Natural killer cell (primary cell): ENCODE measurements around the gene IL1RAPL1. TPM values are rescaled to one million over a fixed set of nuclear protein-coding genes. Genes with fewer than 3 reads are reported as not detected.

Experiments
- ATAC-seq, 3 donors: fragments of 150-1000 bp in 2 of 3; fragments of 200-7000 bp in 1 of 3; cut with Tn5 transposase; 1 replicate in 1 of 3; 2 replicates in 2 of 3; pipeline ENCODE4 v1.10.0; 2021; ENCODE audit warnings: mild to moderate bottlenecking in 2 of 3, moderate library complexity in 2 of 3
- DNase-seq, 2 donors: peaks; one replicate each; pipeline versions ENCODE4 v3.0.0 to v3.0.0-alpha.2; 2013 to 2021; ENCODE audit warnings: mixed read lengths in 1 of 2
- H3K27ac ChIP-seq: one replicate; pipeline ENCODE4 v1.5.1; 2013; ENCODE audit warnings: mild to moderate bottlenecking, low read length
- H3K27me3 ChIP-seq: one replicate; pipeline ENCODE4 v1.6.1; 2013; ENCODE audit warnings: low read length; ENCODE audit not compliant: control insufficient read depth, insufficient read depth
- H3K36me3 ChIP-seq: one replicate; pipeline ENCODE4 v1.6.1; 2013; ENCODE audit warnings: low read length; ENCODE audit not compliant: control insufficient read depth, insufficient read depth
- H3K4me1 ChIP-seq: one replicate; pipeline ENCODE4 v1.6.1; 2013; ENCODE audit warnings: low read length; ENCODE audit not compliant: control insufficient read depth, insufficient read depth
- H3K4me3 ChIP-seq: one replicate; pipeline ENCODE4 v1.5.1; 2013; ENCODE audit warnings: low read length
- H3K9me3 ChIP-seq: one replicate; pipeline ENCODE4 v1.6.1; 2013; ENCODE audit warnings: low read length; ENCODE audit not compliant: control insufficient read depth, insufficient read depth
- H3K27ac Mint-ChIP-seq, 2 donors: one replicate each; pipeline ENCODE4 v1.8.0; 2022; ENCODE audit warnings: mild to moderate bottlenecking in 2 of 2, mixed read lengths in 2 of 2, moderate library complexity in 1 of 2
- H3K27me3 Mint-ChIP-seq, 2 donors: one replicate each; pipeline ENCODE4 v1.8.0; 2022; ENCODE audit warnings: low read depth in 2 of 2, mixed read lengths in 2 of 2
- H3K36me3 Mint-ChIP-seq: one replicate; pipeline ENCODE4 v1.8.0; 2022; ENCODE audit warnings: mixed read lengths
- H3K4me1 Mint-ChIP-seq, 2 donors: one replicate each; pipeline ENCODE4 v1.8.0; 2022; ENCODE audit warnings: mixed read lengths in 2 of 2
- H3K4me3 Mint-ChIP-seq: one replicate; pipeline ENCODE4 v1.8.0; 2022; ENCODE audit warnings: mild to moderate bottlenecking, moderate library complexity, mixed read lengths
- H3K9me3 Mint-ChIP-seq, 2 donors: one replicate each; pipeline ENCODE4 v1.8.0; 2022; ENCODE audit warnings: mixed read lengths in 2 of 2
- WGBS: methylation state at CpG from one replicate; pipeline ENCODE4 v1.1.7; 2013; ENCODE audit warnings: missing lambda C conversion rate; ENCODE audit not compliant: insufficient coverage; 5-methylcytosine and 5-hydroxymethylcytosine counted together
- intact Hi-C: fragments of 100-400 bp; cut with micrococcal nuclease; formaldehyde crosslinking; loops from one replicate; pipeline ENCODE4 v1.14.2; 2022
- total RNA-seq, 4 donors: library from RNA; stranded (reverse); fragments of 120-200 nt in 1 of 4; gene quantifications; one replicate each; pipeline versions ENCODE4 v1.2.3 to v1.2.4, GENCODE V29; 2013 to 2022
- TF ChIP-seq, protein P1 (sequence below): fragments of 200-600 bp; IDR thresholded peaks from one replicate; pipeline ENCODE4 v1.8.0; 2022; ENCODE audit warnings: antibody characterized with exemption

The IL1RAPL1 gene
- total RNA-seq, 3 donors from 2014 or later (not counting 1 experiment from before 2014, with no cell fraction given) = not detected

DNA sequence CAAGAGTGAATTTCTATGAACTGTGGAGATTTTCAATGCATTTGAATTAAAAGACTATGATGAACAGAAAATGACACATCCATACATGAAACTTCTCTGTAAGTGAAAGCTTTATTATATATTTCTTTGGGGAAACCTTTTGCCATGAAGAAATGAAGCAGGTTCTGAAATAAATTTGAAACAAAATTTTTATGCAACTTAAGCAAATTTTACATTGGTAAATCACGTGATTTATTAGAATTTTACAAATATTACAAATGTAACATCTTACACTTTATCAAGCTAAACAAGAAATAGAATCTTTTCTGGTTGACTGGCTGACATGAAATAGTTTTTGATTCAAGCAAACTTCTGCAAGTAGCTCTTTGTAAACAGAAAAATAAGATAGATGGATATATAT lies 131.2 kb downstream of the IL1RAPL1 start:
- Histone ChIP-seq H3K27ac (no peak overlapping the region), H3K9me3 (no peaks in the 10 kb centered on the region), H3K27me3 (no peaks in the 10 kb centered on the region), H3K36me3 (no peaks in the 10 kb centered on the region), H3K4me1 (no peaks in the 10 kb centered on the region), H3K4me3 (no peak overlapping the region)
- Mint-ChIP-seq H3K4me1 (no peaks in the 10 kb centered on the region), H3K27me3 (no peaks in the 10 kb centered on the region), H3K27ac (no peak overlapping the region), H3K36me3 (peaks cover 9% of the 10 kb centered on the region), H3K4me3 (no peak overlapping the region), H3K9me3 (peaks cover 0 to 5% of the 10 kb centered on the region in 2 donors)
- no CpG with 5 or more reads among the region's 1 CpG for WGBS
- ATAC-seq (no peak), DNase-seq (no peak)
- TF ChIP-seq, protein P1, sequence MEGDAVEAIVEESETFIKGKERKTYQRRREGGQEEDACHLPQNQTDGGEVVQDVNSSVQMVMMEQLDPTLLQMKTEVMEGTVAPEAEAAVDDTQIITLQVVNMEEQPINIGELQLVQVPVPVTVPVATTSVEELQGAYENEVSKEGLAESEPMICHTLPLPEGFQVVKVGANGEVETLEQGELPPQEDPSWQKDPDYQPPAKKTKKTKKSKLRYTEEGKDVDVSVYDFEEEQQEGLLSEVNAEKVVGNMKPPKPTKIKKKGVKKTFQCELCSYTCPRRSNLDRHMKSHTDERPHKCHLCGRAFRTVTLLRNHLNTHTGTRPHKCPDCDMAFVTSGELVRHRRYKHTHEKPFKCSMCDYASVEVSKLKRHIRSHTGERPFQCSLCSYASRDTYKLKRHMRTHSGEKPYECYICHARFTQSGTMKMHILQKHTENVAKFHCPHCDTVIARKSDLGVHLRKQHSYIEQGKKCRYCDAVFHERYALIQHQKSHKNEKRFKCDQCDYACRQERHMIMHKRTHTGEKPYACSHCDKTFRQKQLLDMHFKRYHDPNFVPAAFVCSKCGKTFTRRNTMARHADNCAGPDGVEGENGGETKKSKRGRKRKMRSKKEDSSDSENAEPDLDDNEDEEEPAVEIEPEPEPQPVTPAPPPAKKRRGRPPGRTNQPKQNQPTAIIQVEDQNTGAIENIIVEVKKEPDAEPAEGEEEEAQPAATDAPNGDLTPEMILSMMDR = no peak
- intact Hi-C loops = no loop called here

DNA sequence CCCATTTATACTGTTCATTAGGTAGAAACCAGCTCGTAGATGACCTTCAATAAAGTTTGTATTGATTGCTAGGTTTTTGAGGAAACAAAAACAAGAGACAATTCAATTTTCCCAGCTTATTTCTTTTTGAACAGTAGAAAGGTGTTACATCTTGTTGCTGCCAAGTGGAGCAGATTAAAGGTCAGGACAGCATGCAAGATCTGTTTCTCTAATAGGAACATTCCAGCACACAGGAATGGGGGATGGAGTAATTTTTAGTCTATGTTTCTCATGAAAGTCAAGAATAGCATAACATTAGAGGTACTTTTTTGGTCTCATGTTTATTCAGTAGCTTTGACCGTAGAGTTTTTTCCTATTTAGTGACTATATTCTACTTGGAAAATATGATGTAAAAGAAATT lies 132.4 kb downstream of the IL1RAPL1 start:
- Mint-ChIP-seq H3K9me3 (peaks cover 0 to 7% of the 10 kb centered on the region in 2 donors), H3K4me3 (no peak overlapping the region), H3K27me3 (no peaks in the 10 kb centered on the region), H3K27ac (no peak overlapping the region), H3K36me3 (peaks cover 9% of the 10 kb centered on the region), H3K4me1 (no peaks in the 10 kb centered on the region)
- Histone ChIP-seq H3K9me3 (no peaks in the 10 kb centered on the region), H3K36me3 (no peaks in the 10 kb centered on the region), H3K4me3 (no peak overlapping the region), H3K4me1 (no peaks in the 10 kb centered on the region), H3K27me3 (no peaks in the 10 kb centered on the region), H3K27ac (no peak overlapping the region)
- intact Hi-C loops = no loop called here
- DNase-seq (no peak), ATAC-seq (no peak)
- no CpG with 5 or more reads among the region's 2 CpGs for WGBS
- TF ChIP-seq, protein P1 = no peak

- Mint-ChIP-seq H3K9me3 (peaks cover 4 to 12% of the 10 kb centered on the region in 2 donors), H3K4me3 (no peak overlapping the region), H3K27me3 (no peaks in the 10 kb centered on the region), H3K36me3 (no peaks in the 10 kb centered on the region), H3K4me1 (no peaks in the 10 kb centered on the region), H3K27ac (no peak overlapping the region)
- TF ChIP-seq, protein P1 = no peak
- Histone ChIP-seq H3K27ac (no peak overlapping the region), H3K36me3 (no peaks in the 10 kb centered on the region), H3K27me3 (no peaks in the 10 kb centered on the region), H3K9me3 (no peaks in the 10 kb centered on the region), H3K4me3 (no peak overlapping the region), H3K4me1 (no peaks in the 10 kb centered on the region)
- intact Hi-C loops = no loop called here
- DNase-seq = no peak
- no CpG with 5 or more reads among the region's 2 CpGs for WGBS
- ATAC-seq = no peak
Measured at GRCh38 chrX:28752330-28752729, 165.1 kb downstream of the IL1RAPL1 start.

DNA sequence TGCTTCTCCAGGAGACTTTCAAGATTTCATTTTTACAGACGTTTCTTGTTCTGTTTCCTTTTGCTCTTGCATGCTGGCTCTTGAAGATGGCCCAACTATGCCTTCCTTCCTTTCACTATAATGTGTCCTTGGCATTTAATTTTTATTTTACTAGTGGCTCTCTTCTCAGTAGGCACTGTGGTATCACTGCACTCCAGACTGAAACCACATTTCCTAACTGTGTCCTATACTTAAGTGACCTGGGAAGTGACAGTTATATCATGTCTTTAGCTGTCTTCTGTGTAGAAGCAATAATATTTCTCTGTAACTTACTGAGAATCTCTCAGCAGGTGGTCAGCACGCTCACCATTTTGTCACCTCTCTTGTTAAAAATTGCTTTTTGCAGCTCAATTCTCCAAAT lies 168.9 kb downstream of the IL1RAPL1 start:
- TF ChIP-seq, protein P1 = no peak
- intact Hi-C loops = no loop called here
- no peaks in the 10 kb centered on the region for H3K36me3 Mint-ChIP-seq
- 50% methylated on average over 1 of the region's 2 CpGs for WGBS
- Histone ChIP-seq H3K36me3 (no peaks in the 10 kb centered on the region), H3K9me3 (no peaks in the 10 kb centered on the region), H3K27ac (no peak overlapping the region), H3K4me1 (no peaks in the 10 kb centered on the region), H3K4me3 (no peak overlapping the region), H3K27me3 (no peaks in the 10 kb centered on the region)
- H3K4me3 Mint-ChIP-seq = no peak overlapping the region
- no peaks in the 10 kb centered on the region for H3K27me3 Mint-ChIP-seq
- H3K9me3 Mint-ChIP-seq = peaks cover 4 to 15% of the 10 kb centered on the region in 2 donors
- H3K27ac Mint-ChIP-seq = no peak overlapping the region
- ATAC-seq (no peak), DNase-seq (no peak)
- no peaks in the 10 kb centered on the region for H3K4me1 Mint-ChIP-seq
